Motor neuron (in vitro differentiated cells): ENCODE results near the gene ZCCHC7. TPM values are rescaled to one million over a fixed set of nuclear protein-coding genes. Genes with fewer than 3 reads are reported as not detected.
"Not testable (repeated sequence)": the region's sequence is repeated elsewhere in the genome, so short reads cannot be mapped to it uniquely, and the experiment has no call there.

Source experiments
- ATAC-seq, 8 experiments: fragments of 200-7000 bp; cut with Tn5 transposase; replicated peaks in 6 of 8; 2 replicates each; pipeline ENCODE4 v1.8.0; 2021; ENCODE audit warnings: mild to moderate bottlenecking in 8 of 8, moderate library complexity in 8 of 8
- H3K27ac ChIP-seq, 2 donors: fragments of 250-450 bp; sonication (Bioruptor Pico); 2 replicates each; pipeline ENCODE4 v1.9.0; 2021; ENCODE audit warnings: antibody characterized with exemption in 2 of 2, mild to moderate bottlenecking in 2 of 2, moderate library complexity in 1 of 2
- H3K4me1 ChIP-seq, 2 donors: fragments of 250-450 bp; sonication (Bioruptor Pico); replicated peaks in 1 of 2; 2 replicates each; pipeline ENCODE4 v1.6.1; 2021; ENCODE audit warnings: antibody characterized with exemption in 2 of 2, mild to moderate bottlenecking in 2 of 2, moderate library complexity in 1 of 2
- H3K4me3 ChIP-seq, 5 donors: fragments of 250-450 bp; sonication (Bioruptor Pico); 2 replicates each; pipeline ENCODE4 v1.9.0; 2021; ENCODE audit warnings: antibody characterized with exemption in 5 of 5, mild to moderate bottlenecking in 5 of 5, moderate library complexity in 4 of 5
- WGBS, 10 experiments: fragments of 450-650 bp; shearing (Covaris generic); methylation state at CpG; one replicate each; pipeline ENCODE4 v1.0.0; 2022; 5-methylcytosine and 5-hydroxymethylcytosine counted together
- in situ Hi-C, 9 experiments: fragments of 400-800 bp; cut with MboI; loops; one replicate each; pipeline ENCODE4 v1.15.0; 2021; ENCODE audit warnings: low sequenced_read_pairs in 9 of 9, low pct_unique_long_range_greater_than_20kb in 2 of 9; ENCODE audit not compliant: unreplicated experiment in 9 of 9
- total RNA-seq, 8 experiments: library from RNA; unstranded; fragments of 300-600 nt; gene quantifications; 2 replicates each; pipeline versions ENCODE4 v1.2.3 to v1.2.4, GENCODE V29; 2022

The ZCCHC7 gene
- total RNA-seq, 8 experiments from 2014 or later = 17.2 to 48.3 (median 25.3) TPM

DNA sequence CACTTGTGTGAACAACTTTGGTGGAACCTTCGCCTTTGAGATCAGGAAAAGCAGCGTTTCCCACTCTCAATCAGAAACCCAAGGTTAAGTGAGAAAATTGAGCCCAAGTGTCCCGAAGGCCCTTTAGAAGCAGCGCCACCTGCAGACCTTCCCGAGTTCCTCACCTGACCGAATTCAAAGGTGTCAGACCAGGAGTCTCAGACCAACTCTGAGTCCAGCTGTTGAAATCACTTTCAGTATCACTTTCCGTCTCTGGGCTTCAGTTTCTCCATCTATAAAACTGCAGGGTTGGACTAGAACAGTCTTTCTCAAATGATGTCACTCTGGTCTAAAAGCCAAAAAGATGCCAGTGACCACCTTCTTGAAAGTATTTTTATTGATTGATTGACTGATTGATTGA, 270.4 kb downstream of the ZCCHC7 start:
- no peak for ATAC-seq
- H3K4me3 ChIP-seq = no peak overlapping the region
- WGBS, 10 experiments = 7 to 100% (median 47%) methylated on average over 1 to 7 of the region's 7 CpGs
- no peaks in the 10 kb centered on the region for H3K4me1 ChIP-seq
- in situ Hi-C loops = no loop called here
- no peak overlapping the region for H3K27ac ChIP-seq

DNA sequence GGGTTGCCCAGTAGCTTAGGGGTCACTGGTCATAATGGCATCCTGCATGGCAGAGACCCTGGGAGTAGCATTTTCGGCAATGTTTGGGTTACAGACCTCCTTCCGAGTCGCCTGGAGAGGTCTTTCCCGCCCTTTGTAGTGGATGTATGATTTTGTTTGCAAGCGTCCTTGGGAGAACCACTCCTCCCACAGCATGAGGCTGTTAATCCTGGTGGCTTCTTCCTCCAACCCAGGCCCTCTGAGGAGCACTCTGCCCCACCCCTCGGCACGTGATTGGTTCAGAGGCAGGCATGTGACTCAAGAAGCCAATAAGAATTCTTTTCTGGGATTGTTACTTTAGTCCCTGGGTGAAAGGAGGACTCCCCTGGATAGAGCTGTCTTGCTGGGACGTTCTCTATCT, 271.9 kb downstream of the ZCCHC7 start:
- in situ Hi-C loops = no loop called here
- 60 to 100% (median 86%) methylated on average over 1 to 5 of the region's 8 CpGs; no CpG with 5 or more reads in 5 of the 10 experiments for WGBS, 10 experiments
- H3K4me1 ChIP-seq = no peaks in the 10 kb centered on the region
- no peak overlapping the region for H3K27ac ChIP-seq
- no peak overlapping the region for H3K4me3 ChIP-seq
- no peak for ATAC-seq

DNA sequence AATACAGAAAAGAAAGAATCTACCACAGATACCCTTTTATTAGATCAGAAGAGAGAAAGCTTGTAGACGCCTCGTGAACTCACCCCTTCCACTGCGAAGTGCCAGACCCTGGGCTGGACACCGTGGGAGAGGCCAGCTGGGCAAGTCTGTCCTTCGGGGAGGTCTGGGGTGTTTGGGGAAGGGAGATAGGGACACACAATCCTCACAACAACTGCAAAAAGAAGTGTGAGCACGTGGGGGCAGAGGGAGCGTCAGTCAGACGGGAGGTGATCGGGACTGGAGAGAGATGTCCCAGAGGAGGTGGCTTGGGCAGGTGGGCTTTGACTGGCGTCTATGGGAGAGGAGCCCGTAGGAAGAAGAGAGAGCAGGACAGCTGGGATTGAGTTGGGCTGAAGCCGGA, 274.9 kb downstream of the ZCCHC7 start:
- Histone ChIP-seq H3K27ac (no peak overlapping the region), H3K4me3 (no peak overlapping the region), H3K4me1 (no peaks in the 10 kb centered on the region)
- ATAC-seq = no peak
- in situ Hi-C loops = no loop called here
- WGBS, 10 experiments = 50 to 80% (median 65%) methylated on average over 1 to 3 of the region's 12 CpGs; no CpG with 5 or more reads in 4 of the 10 experiments

DNA sequence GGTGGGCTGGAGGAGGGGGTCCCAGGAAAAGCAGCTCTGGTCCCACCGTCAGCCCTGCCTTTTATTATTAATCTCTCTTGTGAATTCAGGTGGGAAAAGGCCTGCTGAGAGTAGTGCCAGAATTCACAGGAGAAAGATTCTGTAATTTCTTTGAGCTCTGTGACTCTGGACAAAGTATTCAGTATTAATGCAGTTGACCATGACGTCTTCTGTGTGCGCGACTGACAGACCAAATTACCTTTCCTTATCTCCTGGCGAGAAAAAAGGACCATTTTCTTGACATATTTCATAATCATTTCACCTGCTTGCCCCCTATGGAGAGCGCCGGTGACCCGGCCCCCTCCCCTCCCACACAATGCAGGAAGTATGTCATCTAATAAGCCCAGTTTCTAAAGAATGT, 275.3 kb downstream of the ZCCHC7 start:
- WGBS, 10 experiments = 45 to 100% (median 83%) methylated on average over 1 to 7 of the region's 8 CpGs; no CpG with 5 or more reads in 3 of the 10 experiments
- no peak for ATAC-seq
- in situ Hi-C loops = no loop called here
- Histone ChIP-seq H3K27ac (no peak overlapping the region), H3K4me1 (no peaks in the 10 kb centered on the region), H3K4me3 (no peak overlapping the region)

DNA sequence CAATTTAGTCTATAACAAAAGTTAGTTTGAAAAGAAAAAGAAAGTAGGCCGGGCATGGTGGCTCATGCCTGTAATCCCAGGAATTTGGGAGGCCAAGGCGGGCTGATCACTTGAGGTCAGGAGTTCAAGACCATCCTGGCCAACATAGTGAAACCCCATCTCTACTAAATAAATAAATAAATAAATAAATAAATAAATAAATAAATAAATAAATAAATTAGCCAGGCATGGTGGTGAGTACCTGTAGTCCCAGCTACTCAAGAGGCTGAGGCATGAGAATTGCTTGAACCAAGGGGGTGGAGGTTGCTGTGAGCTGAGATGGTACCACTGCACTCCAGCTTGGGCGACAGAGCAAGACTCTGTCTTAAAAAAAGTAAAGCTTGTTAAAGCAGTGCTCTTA, 277.6 kb downstream of the ZCCHC7 start:
- in situ Hi-C loops, ATAC-seq, H3K4me3 ChIP-seq, H3K27ac ChIP-seq, H3K4me1 ChIP-seq: not testable (repeated sequence)
- WGBS, 10 experiments = 17 to 100% (median 100%) methylated on average over 1 to 2 of the region's 3 CpGs; no CpG with 5 or more reads in 4 of the 10 experiments

DNA sequence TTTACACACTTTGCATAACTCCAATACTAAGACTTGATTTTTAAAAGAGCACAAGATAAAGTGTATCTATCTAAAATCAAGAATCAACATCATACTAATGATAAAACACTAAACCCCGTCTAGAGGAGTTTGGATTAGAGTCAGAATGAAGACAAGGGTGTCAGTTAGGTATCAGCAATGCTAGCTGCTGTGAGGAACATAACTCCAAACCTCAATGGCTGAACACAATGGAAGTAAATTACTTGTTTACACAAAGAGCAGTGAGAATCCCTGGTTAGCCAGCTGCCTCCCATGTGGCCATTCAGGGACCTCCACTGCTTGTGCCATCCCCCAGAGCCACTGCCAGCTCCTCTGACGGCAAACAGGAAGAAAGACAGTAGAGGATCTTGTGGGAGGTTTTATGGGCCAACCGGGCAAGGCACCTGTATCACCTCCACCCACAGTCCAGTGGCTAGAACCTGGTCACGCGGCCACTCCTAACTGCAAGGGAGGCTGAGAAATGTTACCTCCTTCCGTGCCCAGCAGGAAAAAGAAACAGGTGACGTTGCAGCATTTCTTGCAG, 278.2 kb downstream of the ZCCHC7 start:
- Histone ChIP-seq H3K4me3 (no peak overlapping the region), H3K4me1 (no peaks in the 10 kb centered on the region), H3K27ac (no peak overlapping the region)
- ATAC-seq = no peak
- in situ Hi-C loops = no loop called here
- 0 to 92% (median 75%) methylated on average over 1 to 4 of the region's 7 CpGs; no CpG with 5 or more reads in 1 of the 10 experiments for WGBS, 10 experiments

DNA sequence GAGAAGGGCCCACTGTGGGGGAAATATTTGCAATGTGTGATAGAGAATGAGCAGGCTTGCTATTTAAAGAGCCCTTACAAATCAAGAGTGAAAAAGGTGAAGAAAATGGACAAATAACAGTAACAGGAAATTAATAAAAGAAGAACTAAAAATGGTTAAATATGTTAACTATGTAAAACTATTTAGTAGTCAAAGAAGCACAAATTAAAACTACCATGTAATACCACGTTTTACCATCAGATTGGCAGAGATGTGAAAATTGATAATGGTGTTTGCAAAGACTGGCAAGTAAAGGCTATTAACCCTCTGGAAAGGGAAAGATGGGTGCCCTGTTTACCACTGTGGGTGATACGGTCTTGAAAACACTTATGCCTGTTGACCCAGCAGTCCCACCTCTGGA, 279.0 kb downstream of the ZCCHC7 start:
- H3K4me3 ChIP-seq = no peak overlapping the region
- in situ Hi-C loops = no loop called here
- H3K4me1 ChIP-seq = no peaks in the 10 kb centered on the region
- H3K27ac ChIP-seq = no peak overlapping the region
- no peak for ATAC-seq
- 19 to 90% (median 60%) methylated on average over 1 to 2 of the region's 2 CpGs; no CpG with 5 or more reads in 1 of the 10 experiments for WGBS, 10 experiments

DNA sequence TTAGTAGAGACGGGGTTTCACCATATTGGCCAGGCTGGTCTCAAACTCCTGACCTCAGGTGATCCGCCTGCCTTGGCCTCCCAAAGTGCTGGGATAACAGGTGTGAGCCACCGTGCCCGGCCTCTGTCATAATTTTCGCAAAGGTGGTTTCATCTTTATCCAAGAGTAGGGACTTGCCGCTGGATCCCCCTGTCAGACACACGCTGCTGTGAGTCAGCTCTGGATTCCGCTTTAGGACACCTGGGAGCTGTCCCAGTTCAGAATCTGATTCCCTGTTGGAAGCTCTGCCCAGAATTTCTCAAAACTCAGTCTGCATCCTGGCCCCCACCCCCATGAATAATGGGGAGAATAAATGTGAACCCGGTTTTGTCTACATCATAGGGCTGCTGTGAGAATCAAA, 284.2 kb downstream of the ZCCHC7 start:
- ATAC-seq = no peak
- in situ Hi-C loops = loop anchor here in 1 of 9 experiments (10.0 kb wide), 1 partner anchor 410 kb away; no protein-coding TSS in a partner anchor
- 17 to 100% (median 83%) methylated on average over 1 to 7 of the region's 9 CpGs; no CpG with 5 or more reads in 2 of the 10 experiments for WGBS, 10 experiments
- no peak overlapping the region for H3K4me3 ChIP-seq
- no peaks in the 10 kb centered on the region for H3K4me1 ChIP-seq
- no peak overlapping the region for H3K27ac ChIP-seq

DNA sequence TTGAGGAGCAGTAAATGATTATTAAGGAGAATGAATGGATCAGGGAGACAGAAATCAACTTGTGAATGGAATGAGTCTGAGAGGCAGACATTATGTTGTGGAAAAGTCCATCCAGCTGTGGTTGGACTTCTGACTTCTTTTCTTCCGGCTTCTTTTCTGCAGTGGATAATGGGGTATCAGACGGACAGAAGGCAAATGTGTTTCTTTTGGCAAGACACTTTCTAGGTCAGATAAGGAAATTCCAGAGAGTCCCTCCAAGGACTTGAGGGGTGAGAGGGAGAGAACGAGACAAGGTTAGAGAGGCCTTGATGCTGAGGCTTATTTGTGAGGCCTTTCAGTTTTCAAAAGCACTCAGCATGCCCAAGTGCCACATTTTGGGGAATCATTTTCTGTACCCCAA, 285.0 kb downstream of the ZCCHC7 start:
- WGBS, 10 experiments = 40 to 94% (median 75%) methylated on average over 1 to 3 of the region's 3 CpGs; no CpG with 5 or more reads in 2 of the 10 experiments
- no peak overlapping the region for H3K27ac ChIP-seq

DNA sequence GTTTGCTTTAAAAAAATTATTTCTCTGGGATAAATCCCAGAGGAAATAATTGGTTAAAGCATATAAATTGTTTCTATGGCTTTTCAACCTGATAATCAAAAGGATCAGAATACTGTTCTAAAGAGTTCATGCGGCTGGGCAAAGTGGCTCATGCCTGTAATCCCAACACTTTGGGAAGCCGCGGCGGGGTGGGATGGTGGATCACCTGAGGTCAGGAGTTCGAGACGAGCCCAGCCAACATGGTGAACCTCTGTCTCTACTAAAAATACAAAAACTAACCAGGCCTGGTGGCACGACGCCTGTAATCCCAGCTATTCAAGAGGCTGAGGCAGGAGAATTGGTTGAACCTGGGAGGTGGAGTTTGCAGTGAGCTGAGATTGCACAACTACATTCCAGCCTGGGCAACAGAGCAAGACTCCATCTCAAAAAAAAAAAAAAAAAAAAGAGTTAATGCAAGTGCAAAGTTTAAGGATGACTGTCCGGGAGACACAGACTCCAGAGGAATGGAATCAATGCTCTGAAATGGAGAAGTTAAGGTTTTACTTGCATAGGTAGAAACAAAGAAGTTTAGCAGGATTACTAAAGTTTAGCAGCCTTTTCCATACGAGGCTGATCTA, 285.5 kb downstream of the ZCCHC7 start:
- WGBS, 10 experiments = 33 to 95% (median 80%) methylated on average over 1 to 8 of the region's 10 CpGs; no CpG with 5 or more reads in 1 of the 10 experiments
- H3K27ac ChIP-seq = no peak overlapping the region
- no peak for ATAC-seq
- no peaks in the 10 kb centered on the region for H3K4me1 ChIP-seq
- H3K4me3 ChIP-seq = no peak overlapping the region
- in situ Hi-C loops = loop anchor here in 1 of 9 experiments (10.0 kb wide), 1 partner anchor 411 kb away; no protein-coding TSS in a partner anchor

More for the DNA sequence above, 285.0 kb downstream of the ZCCHC7 start:
- no peak for ATAC-seq
- Histone ChIP-seq H3K4me3 (no peak overlapping the region), H3K4me1 (no peaks in the 10 kb centered on the region)
- in situ Hi-C loops = loop anchor here in 1 of 9 experiments (10.0 kb wide), 1 partner anchor 411 kb away; no protein-coding TSS in a partner anchor

DNA sequence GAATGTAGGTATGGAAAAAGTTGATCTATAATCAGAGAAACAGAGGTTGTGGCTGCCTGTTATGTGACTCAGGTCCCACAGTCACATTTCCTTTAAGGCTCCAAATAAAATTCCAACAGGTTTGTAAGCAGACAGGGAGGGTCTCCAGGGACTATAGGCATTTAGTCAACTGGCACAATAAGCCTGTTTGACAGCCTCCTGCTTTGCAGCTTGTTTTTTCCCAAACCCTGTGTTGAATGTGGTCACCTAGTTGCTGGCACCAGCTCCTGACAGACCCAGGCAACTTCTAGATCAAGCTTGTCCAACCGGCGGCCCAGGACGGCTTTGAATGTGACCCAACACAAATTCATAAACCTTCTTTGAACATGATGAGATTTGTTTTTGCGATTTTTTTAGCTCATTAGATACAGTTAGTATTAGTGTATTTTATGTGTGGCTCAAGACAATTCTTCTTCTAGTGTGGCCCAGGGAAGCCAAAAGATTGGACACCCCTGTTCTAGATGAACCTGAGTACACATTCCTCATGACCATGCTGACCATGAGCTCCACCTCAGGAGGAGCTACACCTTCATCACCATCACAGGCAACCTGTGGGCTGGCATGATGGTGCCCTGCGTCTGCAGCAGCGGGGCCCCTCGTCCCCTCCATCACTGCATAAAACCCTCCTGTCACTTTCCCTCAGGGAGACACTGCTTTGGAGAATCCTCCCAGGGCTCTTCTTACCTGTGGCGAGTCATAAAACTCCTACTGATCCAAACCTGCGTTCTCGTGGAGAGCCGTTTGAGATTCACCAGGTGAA, 286.4 kb downstream of the ZCCHC7 start:
- in situ Hi-C loops = loop anchor here in 1 of 9 experiments (10.0 kb wide), 1 partner anchor 412 kb away; no protein-coding TSS in a partner anchor
- Histone ChIP-seq H3K27ac (no peak overlapping the region), H3K4me3 (no peak overlapping the region), H3K4me1 (no peaks in the 10 kb centered on the region)
- WGBS, 10 experiments = 30 to 100% (median 94%) methylated on average over 1 to 6 of the region's 11 CpGs; no CpG with 5 or more reads in 4 of the 10 experiments
- ATAC-seq = no peak

DNA sequence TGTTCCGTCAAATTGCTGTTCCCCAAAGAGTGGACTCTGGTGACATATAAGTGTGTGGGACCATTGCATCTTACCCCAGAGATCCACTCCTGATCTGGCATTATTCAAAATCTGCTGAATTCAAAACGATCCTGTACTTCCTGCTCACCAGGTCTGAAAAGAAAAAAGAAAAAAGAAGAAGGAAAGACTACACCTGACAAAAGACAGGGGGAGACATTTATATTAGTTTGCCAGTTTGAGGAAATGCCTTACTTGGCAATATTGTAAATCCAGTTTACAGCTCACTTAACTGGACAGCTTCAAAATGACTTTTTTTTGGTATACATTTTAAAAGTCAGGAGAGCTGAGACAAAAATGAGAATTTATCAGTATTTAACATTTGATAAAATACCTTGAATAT, 287.1 kb downstream of the ZCCHC7 start:
- no peaks in the 10 kb centered on the region for H3K4me1 ChIP-seq
- in situ Hi-C loops = loop anchor here in 1 of 9 experiments (10.0 kb wide), 1 partner anchor 413 kb away; no protein-coding TSS in a partner anchor
- H3K27ac ChIP-seq = no peak overlapping the region
- 0 to 67% (median 43%) methylated on average over 1 to 2 of the region's 2 CpGs; no CpG with 5 or more reads in 2 of the 10 experiments for WGBS, 10 experiments
- ATAC-seq = no peak
- H3K4me3 ChIP-seq = no peak overlapping the region
